ENCODE results near the gene TAF1B.
A peak's percentile ranks its signal among the peaks of the same experiment; 100 is the strongest.

TAF1B gene

DNA sequence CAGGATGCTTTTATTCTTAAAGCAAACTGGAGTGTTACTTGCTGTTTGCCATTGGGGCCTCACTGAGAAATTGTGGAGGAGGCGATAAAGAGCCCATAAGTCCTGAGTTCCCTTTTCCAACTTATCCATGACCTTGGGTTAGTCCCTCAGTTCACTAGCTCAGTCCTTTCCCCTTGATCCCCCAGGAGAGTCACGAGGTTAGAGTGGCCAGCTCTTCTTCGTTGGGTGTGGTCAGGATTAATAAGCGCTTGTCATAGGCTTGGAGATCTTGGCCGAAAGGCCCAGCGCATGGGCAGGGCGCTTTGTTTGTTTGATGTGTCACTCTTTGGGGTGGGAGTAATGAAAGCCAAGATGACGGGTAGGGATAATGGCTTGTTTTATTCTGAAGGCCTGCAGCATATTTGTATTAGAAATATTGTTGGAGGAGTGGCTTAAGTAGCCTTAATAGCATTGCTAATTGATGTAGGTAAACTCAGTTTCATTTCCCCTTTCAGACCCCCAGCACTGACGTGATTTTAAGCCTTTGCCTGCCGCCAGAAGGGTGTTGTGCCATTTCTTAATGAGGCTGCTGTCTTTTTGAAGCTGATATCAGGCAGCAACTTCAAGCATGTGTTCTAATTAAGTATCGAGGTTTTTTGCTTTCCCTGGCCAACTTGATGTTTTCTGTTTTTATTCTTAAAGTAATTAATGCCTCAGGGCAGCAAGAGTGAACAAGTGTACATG, 123.9 kb downstream of the TAF1B start:
- peak overlapping the region; percentile 79 for H3K27ac ChIP-seq (ENCODE audit: low read depth, low read length, poor library complexity, severe bottlenecking)
- no peak for TF ChIP-seq EZH2 (IDR thresholded peaks at IDR 0.05; ENCODE audit: borderline replicate concordance, low read length)
- TF ChIP-seq, protein P1, sequence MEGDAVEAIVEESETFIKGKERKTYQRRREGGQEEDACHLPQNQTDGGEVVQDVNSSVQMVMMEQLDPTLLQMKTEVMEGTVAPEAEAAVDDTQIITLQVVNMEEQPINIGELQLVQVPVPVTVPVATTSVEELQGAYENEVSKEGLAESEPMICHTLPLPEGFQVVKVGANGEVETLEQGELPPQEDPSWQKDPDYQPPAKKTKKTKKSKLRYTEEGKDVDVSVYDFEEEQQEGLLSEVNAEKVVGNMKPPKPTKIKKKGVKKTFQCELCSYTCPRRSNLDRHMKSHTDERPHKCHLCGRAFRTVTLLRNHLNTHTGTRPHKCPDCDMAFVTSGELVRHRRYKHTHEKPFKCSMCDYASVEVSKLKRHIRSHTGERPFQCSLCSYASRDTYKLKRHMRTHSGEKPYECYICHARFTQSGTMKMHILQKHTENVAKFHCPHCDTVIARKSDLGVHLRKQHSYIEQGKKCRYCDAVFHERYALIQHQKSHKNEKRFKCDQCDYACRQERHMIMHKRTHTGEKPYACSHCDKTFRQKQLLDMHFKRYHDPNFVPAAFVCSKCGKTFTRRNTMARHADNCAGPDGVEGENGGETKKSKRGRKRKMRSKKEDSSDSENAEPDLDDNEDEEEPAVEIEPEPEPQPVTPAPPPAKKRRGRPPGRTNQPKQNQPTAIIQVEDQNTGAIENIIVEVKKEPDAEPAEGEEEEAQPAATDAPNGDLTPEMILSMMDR (IDR thresholded peaks at IDR 0.05; ENCODE audit: low read length): no peak
- no peak overlapping the region for H3K4me3 ChIP-seq (ENCODE audit: low read depth, low read length, poor library complexity, severe bottlenecking)
- no peaks in the 10 kb centered on the region for H4K20me1 ChIP-seq (ENCODE audit: insufficient read depth, low read length)
- H3K9me3 ChIP-seq (ENCODE audit: low read length): no peaks in the 10 kb centered on the region
- no peaks in the 10 kb centered on the region for H3K9me2 ChIP-seq (ENCODE audit: low read depth, low read length)
- no peak overlapping the region for H3K9ac ChIP-seq (ENCODE audit: low read length)
- peaks cover 18% of the 10 kb centered on the region for H3K36me3 ChIP-seq (ENCODE audit: insufficient read depth, low read length)
- no peaks in the 10 kb centered on the region for H3K79me2 ChIP-seq (ENCODE audit: insufficient read depth, low read length)
- H3K4me2 ChIP-seq (ENCODE audit: low read length): peak overlapping the region; percentile 39
- H3K27me3 ChIP-seq (ENCODE audit: insufficient read depth, low read length): no peaks in the 10 kb centered on the region
- H3F3A ChIP-seq (ENCODE audit: insufficient read depth, low read length): peaks cover 8% of the 10 kb centered on the region; the same call in 1 of the 2 replicates
- no peak overlapping the region for H2AFZ ChIP-seq (ENCODE audit: low read length)
- peaks cover 30% of the 10 kb centered on the region for H3K4me1 ChIP-seq (ENCODE audit: insufficient read depth, low read length, severe bottlenecking)

DNA sequence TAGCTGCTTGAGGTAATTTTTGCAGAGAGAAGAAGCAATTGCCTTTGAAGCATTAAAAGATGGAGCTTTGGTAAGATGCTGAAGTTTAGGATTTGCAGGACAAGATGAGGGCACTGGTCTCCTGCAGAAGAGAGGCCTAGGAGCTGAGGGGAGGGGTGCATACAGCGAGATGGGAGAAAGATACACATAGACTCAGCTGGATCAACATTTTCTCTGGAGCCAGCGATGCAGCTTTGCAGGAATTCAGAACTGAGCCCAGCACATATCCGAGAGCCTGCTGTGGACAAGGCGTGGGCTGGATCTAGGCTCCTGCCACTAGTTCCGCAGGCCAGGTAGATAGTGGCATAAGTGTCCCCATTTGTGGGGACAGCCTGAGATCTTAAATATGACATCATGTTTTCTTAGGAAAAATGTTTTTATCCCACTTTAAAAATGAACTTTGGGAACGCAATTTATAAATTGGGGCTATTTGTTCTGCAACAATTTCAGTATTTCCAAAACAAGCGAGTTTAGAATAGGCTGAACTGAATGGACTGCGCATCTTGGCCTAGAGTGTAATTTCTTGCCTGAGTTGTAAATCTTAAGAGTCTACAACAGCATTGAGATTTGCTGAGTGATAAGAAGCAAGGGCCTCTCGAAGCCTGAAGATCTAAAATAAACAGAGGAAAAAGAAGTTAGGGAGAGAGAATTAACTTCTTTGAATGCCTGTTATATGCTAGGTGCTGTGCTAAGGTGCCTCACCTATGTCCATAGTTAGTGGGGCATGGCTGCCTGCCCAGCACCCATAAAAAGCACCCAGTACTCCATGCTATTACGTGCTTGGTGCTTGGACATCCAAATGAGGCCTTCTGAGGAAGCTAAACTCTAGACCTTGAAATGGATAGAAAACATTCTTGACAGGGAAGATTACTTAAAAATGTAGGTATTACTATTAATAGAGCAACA, 125.6 kb downstream of the TAF1B start:
- Histone ChIP-seq H2AFZ (ENCODE audit: low read length) (no peak overlapping the region), H3K27ac (ENCODE audit: low read depth, low read length, poor library complexity, severe bottlenecking) (no peak overlapping the region)

More for the DNA sequence above, 125.6 kb downstream of the TAF1B start:
- H3K9me2 ChIP-seq (ENCODE audit: low read depth, low read length): no peaks in the 10 kb centered on the region
- peaks cover 30% of the 10 kb centered on the region for H3K4me1 ChIP-seq (ENCODE audit: insufficient read depth, low read length, severe bottlenecking)
- H3K36me3 ChIP-seq (ENCODE audit: insufficient read depth, low read length): peaks cover 21% of the 10 kb centered on the region
- H3K9ac ChIP-seq (ENCODE audit: low read length): no peak overlapping the region
- no peaks in the 10 kb centered on the region for H3K27me3 ChIP-seq (ENCODE audit: insufficient read depth, low read length)
- no peak overlapping the region for H3K4me3 ChIP-seq (ENCODE audit: low read depth, low read length, poor library complexity, severe bottlenecking)
- H3K4me2 ChIP-seq (ENCODE audit: low read length): no peak overlapping the region
- TF ChIP-seq, protein P1 (IDR thresholded peaks at IDR 0.05; ENCODE audit: low read length): no peak
- TF ChIP-seq EZH2 (IDR thresholded peaks at IDR 0.05; ENCODE audit: borderline replicate concordance, low read length): no peak
- H3K79me2 ChIP-seq (ENCODE audit: insufficient read depth, low read length): no peaks in the 10 kb centered on the region
- peaks cover 8% of the 10 kb centered on the region; the same call in 1 of the 2 replicates for H3F3A ChIP-seq (ENCODE audit: insufficient read depth, low read length)
- H4K20me1 ChIP-seq (ENCODE audit: insufficient read depth, low read length): no peaks in the 10 kb centered on the region
- H3K9me3 ChIP-seq (ENCODE audit: low read length): no peaks in the 10 kb centered on the region

All from OCI-LY1 (cell line).